Retinal pigment epithelial cell (primary cell): ENCODE data around the gene TEC.
"Not testable (repeated sequence)": the region's sequence is repeated elsewhere in the genome, so short reads cannot be mapped to it uniquely, and the experiment has no call there.

Source experiments
- DNase-seq: peaks from one replicate; pipeline ENCODE4 v3.0.0-alpha.2; 2010; ENCODE audit warnings: low read depth
- H3K4me3 ChIP-seq: 2 replicates; pipeline ENCODE4 v1.5.1; 2011; ENCODE audit warnings: mild to moderate bottlenecking, low read length, control low read depth, moderate library complexity
- CTCF ChIP-seq: conservative IDR thresholded peaks from 2 replicates; pipeline ENCODE4 v1.5.1; 2011; ENCODE audit warnings: low read depth, low read length, control low read depth, inconsistent platforms

TEC gene

GRCh38 chr4:48268956-48269860, at the start of gene TEC:
Gene TEC (minus strand): TSS chr4:48269838. CDS start chr4:48228614, 41,224 bp downstream.
- no peak for DNase-seq
- H3K4me3 ChIP-seq, result peak within 1 kb of the TSS; percentile 78
- no peak for TF ChIP-seq CTCF

DNA sequence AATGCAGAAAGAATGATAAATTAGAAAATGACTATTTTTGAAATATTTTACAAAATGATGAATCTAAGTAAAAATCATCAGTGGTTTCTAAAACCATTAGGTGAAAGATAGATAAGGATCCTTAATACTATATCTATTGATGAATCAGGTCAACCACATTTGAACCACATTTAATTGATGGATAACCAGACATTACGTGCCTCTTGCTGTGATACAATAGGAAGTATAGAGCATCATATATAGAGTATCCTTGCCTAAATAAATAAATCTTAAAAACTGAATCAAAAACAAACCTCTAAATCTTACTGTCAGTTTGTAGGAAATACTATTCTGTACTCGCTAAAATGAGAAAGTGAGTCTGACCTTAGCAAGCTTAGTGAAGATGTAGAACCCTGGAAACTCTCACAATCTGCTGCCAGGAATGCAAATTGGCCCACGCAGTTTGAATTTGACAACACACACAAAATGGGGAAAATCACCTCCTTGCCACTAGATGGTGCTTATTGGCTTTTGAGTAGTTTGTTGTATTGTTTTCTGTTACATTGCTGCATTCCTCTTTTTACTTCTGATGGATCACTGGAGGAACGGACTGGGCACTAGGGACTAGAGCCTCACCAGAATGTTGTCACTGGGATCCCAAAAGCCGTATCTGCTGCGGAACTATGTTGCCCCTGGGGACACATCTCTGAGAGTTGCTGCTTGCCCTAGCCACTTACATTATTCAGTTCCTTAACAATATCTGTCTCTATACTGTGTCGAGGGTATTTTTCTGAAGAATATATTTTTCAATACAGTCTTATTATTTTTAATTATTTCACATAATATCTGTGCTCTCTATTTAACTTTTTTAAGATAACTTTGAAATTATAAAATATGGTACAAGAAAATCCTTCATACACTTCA, 46.3 kb upstream of the TEC start:
- no peak overlapping the region for H3K4me3 ChIP-seq
- peak; percentile 73 for TF ChIP-seq CTCF
- no peak for DNase-seq

DNA sequence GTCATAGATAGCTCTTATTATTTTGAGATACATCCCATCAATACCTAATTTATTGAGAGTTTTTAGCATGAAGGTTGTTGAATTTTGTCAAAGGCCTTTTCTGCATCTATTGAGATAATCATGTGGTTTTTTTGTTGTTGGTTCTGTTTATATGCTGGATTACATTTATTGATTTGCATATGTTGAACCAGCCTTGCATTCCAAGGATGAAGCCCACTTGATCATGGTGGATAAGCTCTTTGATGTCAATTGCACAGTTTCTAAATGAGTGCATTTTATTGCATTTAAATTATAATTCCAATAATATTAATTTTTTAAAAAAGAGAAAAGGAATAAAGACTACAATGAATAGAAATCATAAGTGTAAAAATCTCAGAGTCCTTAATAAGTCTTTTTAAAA, 45.1 kb upstream of the TEC start:
- not testable (repeated sequence) for DNase-seq, H3K4me3 ChIP-seq

GRCh38 chr4:48311896-48312295, 42.3 kb upstream of the TEC start:
- H3K4me3 ChIP-seq, result no peak overlapping the region
- DNase-seq, result no peak
- TF ChIP-seq CTCF, result no peak

- H3K4me3 ChIP-seq, result no peak overlapping the region
- DNase-seq, result no peak
- TF ChIP-seq CTCF, result no peak
These were observed 39.3 kb upstream of the TEC start for GRCh38 chr4:48308901-48309300.

DNA sequence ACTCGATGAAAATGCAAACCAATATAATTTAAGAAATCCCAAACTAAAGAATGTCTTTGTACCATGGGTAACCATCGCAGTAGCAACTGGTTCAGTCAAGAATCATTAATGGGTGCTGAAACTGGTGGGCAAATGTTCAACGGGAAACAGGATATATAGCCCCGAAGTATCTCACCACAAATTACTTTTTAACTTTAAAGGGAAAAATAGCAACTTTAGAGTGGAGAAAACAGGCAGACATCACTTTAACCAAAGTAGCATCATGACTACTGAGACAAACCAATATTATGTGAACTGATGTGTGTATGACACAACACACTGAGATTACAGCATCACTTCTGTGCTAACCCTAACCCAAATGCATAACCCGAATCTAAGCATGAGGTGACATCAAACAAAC, 37.9 kb upstream of the TEC start:
- no peak for TF ChIP-seq CTCF
- DNase-seq, result no peak
- no peak overlapping the region for H3K4me3 ChIP-seq

GRCh38 chr4:48305508-48305907, 35.9 kb upstream of the TEC start:
- TF ChIP-seq CTCF, result no peak
- no peak overlapping the region for H3K4me3 ChIP-seq
- DNase-seq, result no peak
